ENCODE data around the gene CXCR4.
A peak's percentile ranks its signal among the peaks of the same experiment; 100 is the strongest.
"Not testable (repeated sequence)": the region's sequence is repeated elsewhere in the genome, so short reads cannot be mapped to it uniquely, and the experiment has no call there.

The CXCR4 gene

GRCh38 chr2:136113209-136113971 lies 4.6 kb downstream of the CXCR4 start:
- no peak for DNase-seq

GRCh38 chr2:136112317-136113208 lies 5.4 kb downstream of the CXCR4 start:
- no peak for DNase-seq

GRCh38 chr2:136111711-136112110 lies 6.2 kb downstream of the CXCR4 start:
- no peak for DNase-seq

- DNase-seq = peak; percentile 77
Observed at GRCh38 chr2:136110526-136110925, 7.4 kb downstream of the CXCR4 start.

GRCh38 chr2:136108463-136108862 lies 9.5 kb downstream of the CXCR4 start:
- DNase-seq = no peak

- DNase-seq = no peak
Observed at GRCh38 chr2:136107051-136108033, 10.6 kb downstream of the CXCR4 start.

- DNase-seq = no peak
Observed at GRCh38 chr2:136106505-136106904, 11.4 kb downstream of the CXCR4 start.

- DNase-seq = no peak
Observed at GRCh38 chr2:136104977-136105376, 13.0 kb downstream of the CXCR4 start.

GRCh38 chr2:136101042-136101441 lies 16.9 kb downstream of the CXCR4 start:
- no peak for DNase-seq

GRCh38 chr2:136098441-136098840 lies 19.5 kb downstream of the CXCR4 start:
- no peak for DNase-seq

- DNase-seq = peak; percentile 55
Observed at GRCh38 chr2:136093583-136093982, 24.4 kb downstream of the CXCR4 start.

GRCh38 chr2:136091899-136092298 lies 26.1 kb downstream of the CXCR4 start:
- no peak for DNase-seq

- DNase-seq = not testable (repeated sequence)
Observed at GRCh38 chr2:136087901-136088460, 30.0 kb downstream of the CXCR4 start.

GRCh38 chr2:136086253-136087016 lies 31.5 kb downstream of the CXCR4 start:
- no peak for DNase-seq

- DNase-seq = no peak
Observed at GRCh38 chr2:136085453-136086209, 32.3 kb downstream of the CXCR4 start.

GRCh38 chr2:136081582-136082210 lies 36.3 kb downstream of the CXCR4 start:
- DNase-seq = no peak

GRCh38 chr2:136080114-136080513 lies 37.8 kb downstream of the CXCR4 start:
- no peak for DNase-seq

GRCh38 chr2:136077107-136077506 lies 40.8 kb downstream of the CXCR4 start:
- DNase-seq = no peak

- no peak for DNase-seq
Observed at GRCh38 chr2:136075476-136075875, 42.5 kb downstream of the CXCR4 start.

GRCh38 chr2:136072621-136073020 lies 45.3 kb downstream of the CXCR4 start:
- DNase-seq = no peak

All from COR-L47 (cell line).